ENCODE measurements around the gene FBXL13.

GRCh38 chr7:103094102-103094501 is 19.5 kb upstream of the FBXL13 start:
- TF ChIP-seq CTCF (IDR thresholded peaks at IDR 0.05) = peak in 1 of 5 experiments; percentile 18
- TF ChIP-seq EP300 (IDR thresholded peaks at IDR 0.05) = no peak
- no peak for TF ChIP-seq POLR2A (IDR thresholded peaks at IDR 0.05)
